Activated naive CD4-positive, alpha-beta T cell treated with anti-CD3 and anti-CD28 coated beads, Interleukin-2, amount 10 ng/mL, durations not matched to agents 7 days and 5 days (primary cell): Measurements from ENCODE around the gene NUTM2F.
"Not testable (repeated sequence)": the region's sequence is repeated elsewhere in the genome, so short reads cannot be mapped to it uniquely, and the experiment has no call there.

Experiments used
- CTCF ChIA-PET: fragments of 350-600 bp; sonication (Branson Sonifier 250); formaldehyde crosslinking; loops from one replicate; lab custom pipeline; 2021; ENCODE audit warnings: antibody characterized with exemption; lab: Charles Lee
- DNase-seq: peaks from one replicate; pipeline ENCODE4 v3.0.0-alpha.2; 2020
- H3K27ac Mint-ChIP-seq: one replicate; pipeline ENCODE4 v1.8.0; 2021; ENCODE audit warnings: mild to moderate bottlenecking, moderate library complexity, mixed read lengths
- H3K27me3 Mint-ChIP-seq: one replicate; pipeline ENCODE4 v1.8.0; 2021; ENCODE audit warnings: mild to moderate bottlenecking, mixed read lengths
- H3K36me3 Mint-ChIP-seq: one replicate; pipeline ENCODE4 v1.8.0; 2021; ENCODE audit warnings: mixed read lengths
- H3K4me1 Mint-ChIP-seq: one replicate; pipeline ENCODE4 v1.8.0; 2021; ENCODE audit warnings: mixed read lengths
- H3K4me3 Mint-ChIP-seq: one replicate; pipeline ENCODE4 v1.8.0; 2021; ENCODE audit warnings: mild to moderate bottlenecking, moderate library complexity, mixed read lengths
- H3K9me3 Mint-ChIP-seq: one replicate; pipeline ENCODE4 v1.8.0; 2021; ENCODE audit warnings: mixed read lengths

The NUTM2F gene

DNA sequence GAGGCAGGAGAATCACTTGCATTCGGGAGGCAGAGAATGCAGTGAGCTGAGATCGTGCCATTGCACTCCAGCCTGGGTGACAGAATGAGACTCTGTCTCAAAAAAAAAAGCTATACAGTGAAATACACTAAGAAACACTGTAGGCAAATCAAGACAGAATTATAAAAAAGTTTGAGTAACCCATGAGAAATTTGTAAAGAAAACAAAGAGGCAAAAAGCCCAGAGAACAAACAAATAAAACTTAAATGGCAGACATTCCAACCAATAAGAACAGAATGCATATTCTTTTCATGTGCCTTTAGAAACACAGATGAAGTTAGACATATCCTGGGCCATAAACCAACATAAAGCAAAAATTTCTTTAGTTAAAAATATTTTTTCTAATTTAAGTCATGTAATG, 38.8 kb downstream of the NUTM2F start:
- H3K27ac Mint-ChIP-seq, result no peak overlapping the region
- no peaks in the 10 kb centered on the region for H3K4me1 Mint-ChIP-seq
- H3K4me3 Mint-ChIP-seq, result no peak overlapping the region
- no peak for DNase-seq
- peaks cover 53% of the 10 kb centered on the region for H3K36me3 Mint-ChIP-seq
- H3K27me3 Mint-ChIP-seq, result no peaks in the 10 kb centered on the region
- CTCF ChIA-PET, result no interaction called here
- H3K9me3 Mint-ChIP-seq, result peaks cover 3% of the 10 kb centered on the region

DNA sequence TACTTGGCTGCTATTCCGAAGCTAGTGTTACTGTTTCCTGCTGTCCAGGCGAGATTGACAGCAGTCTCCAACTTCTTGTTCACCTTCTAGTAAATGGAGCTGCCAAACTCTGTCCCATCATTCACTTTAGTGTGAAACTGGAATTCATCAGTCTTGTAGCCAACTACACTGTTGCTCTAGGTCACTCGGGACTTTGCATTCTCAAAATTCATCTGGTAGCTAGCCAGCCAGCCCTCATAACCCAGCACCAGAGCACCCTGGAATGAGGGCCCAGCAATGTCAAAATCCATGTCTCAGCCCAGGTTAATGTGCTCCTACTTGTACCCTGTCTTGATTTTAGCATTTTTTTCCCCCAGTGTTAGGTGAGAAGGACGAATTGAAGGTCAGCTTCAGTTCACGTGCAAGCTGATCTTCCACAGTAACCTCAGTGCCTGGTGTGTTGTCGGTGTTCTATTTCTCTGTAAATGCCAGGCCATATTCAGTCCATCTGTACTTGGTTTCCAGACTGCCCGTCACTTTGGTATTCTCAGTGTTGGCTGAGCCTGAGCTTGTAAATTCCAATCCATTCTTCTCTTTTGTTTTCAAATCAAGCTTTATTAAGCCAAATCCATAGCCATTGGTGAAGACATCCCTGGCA, 40.4 kb downstream of the NUTM2F start:
- Mint-ChIP-seq H3K4me1 (no peaks in the 10 kb centered on the region), H3K27ac (no peak overlapping the region), H3K36me3 (peaks cover 53% of the 10 kb centered on the region), H3K4me3 (no peak overlapping the region), H3K9me3 (peaks cover 3% of the 10 kb centered on the region), H3K27me3 (no peaks in the 10 kb centered on the region)
- no peak for DNase-seq
- CTCF ChIA-PET, result no interaction called here

DNA sequence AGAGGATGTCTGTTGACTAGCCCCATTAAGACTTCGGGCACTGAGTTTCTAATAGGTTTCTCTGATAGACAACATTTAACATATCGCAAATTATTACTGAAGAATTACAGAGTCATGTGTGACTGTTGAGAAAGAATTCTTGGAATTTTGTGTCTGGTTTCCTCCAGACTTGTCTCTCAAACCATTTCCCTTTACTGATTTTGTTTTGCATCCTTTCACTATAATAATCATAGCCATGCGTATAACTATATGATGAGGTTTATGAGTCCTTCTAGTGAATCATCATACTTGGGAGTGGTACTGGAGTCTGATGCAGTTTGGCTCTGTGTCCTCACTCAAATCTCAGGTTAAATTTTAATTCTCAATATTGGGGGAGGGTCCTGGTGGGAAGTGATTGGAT, 42.3 kb downstream of the NUTM2F start:
- Mint-ChIP-seq H3K36me3 (peaks cover 52% of the 10 kb centered on the region), H3K9me3 (peaks cover under 1% of the 10 kb centered on the region), H3K27ac (no peak overlapping the region), H3K27me3 (no peaks in the 10 kb centered on the region), H3K4me3 (no peak overlapping the region), H3K4me1 (no peaks in the 10 kb centered on the region)
- no peak for DNase-seq
- CTCF ChIA-PET, result no interaction called here

DNA sequence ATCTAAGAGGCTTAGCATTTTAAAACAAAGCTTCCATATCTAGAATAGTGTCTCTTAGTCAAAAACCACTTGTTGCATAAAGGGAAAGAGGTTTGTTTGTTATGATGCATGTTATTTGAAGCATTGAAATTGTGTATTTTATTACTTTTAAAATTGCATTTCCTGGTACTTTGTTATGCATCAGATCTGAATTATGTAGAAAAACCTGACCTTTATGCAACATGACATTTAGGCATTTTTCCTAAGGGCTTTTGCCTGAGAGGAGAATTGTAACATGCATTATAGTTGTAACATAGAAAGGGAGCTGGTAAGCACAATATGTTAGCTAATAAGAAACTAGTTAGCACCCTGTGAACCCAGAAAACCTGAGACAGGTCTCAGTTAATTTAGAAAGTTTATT, 47.3 kb downstream of the NUTM2F start:
- no peak for DNase-seq
- peaks cover 66% of the 10 kb centered on the region for H3K36me3 Mint-ChIP-seq
- H3K27me3 Mint-ChIP-seq, result no peaks in the 10 kb centered on the region
- no peak overlapping the region for H3K27ac Mint-ChIP-seq
- H3K4me1 Mint-ChIP-seq, result no peaks in the 10 kb centered on the region
- no peak overlapping the region for H3K4me3 Mint-ChIP-seq
- peaks cover 16% of the 10 kb centered on the region for H3K9me3 Mint-ChIP-seq
- CTCF ChIA-PET, result no interaction called here

DNA sequence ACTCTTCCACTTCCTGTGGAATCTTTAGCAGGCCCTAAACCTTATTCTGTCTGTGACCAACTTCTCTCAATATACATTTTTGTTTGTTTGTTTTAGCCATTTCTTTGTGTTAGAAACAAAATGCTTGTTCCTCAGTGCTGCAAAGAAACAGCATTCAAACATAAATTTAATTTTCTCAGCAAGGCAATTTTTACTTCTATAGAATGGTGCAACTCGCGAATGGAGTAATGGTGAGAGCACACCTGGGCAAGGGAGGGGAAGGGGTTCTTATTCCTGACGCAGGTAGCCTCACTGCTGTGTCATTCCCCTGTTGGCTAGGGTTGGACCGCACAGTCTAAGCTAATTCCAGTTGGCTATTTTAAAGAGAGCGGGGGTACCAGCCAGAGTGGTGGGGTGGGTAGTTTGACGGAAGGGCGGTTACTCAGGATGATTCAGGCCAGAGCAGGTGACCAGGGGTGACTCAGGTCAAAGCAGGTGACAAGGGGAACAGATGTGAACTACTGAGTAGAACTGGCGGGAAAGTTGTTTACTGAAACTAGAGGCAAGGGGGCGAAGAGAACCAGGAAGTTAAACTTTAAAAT, 47.9 kb downstream of the NUTM2F start:
- Mint-ChIP-seq H3K4me3 (no peak overlapping the region), H3K36me3 (peaks cover 64% of the 10 kb centered on the region), H3K9me3 (peaks cover 17% of the 10 kb centered on the region), H3K27me3 (no peaks in the 10 kb centered on the region), H3K4me1 (no peaks in the 10 kb centered on the region), H3K27ac (no peak overlapping the region)
- CTCF ChIA-PET, result no interaction called here
- DNase-seq, result no peak

DNA sequence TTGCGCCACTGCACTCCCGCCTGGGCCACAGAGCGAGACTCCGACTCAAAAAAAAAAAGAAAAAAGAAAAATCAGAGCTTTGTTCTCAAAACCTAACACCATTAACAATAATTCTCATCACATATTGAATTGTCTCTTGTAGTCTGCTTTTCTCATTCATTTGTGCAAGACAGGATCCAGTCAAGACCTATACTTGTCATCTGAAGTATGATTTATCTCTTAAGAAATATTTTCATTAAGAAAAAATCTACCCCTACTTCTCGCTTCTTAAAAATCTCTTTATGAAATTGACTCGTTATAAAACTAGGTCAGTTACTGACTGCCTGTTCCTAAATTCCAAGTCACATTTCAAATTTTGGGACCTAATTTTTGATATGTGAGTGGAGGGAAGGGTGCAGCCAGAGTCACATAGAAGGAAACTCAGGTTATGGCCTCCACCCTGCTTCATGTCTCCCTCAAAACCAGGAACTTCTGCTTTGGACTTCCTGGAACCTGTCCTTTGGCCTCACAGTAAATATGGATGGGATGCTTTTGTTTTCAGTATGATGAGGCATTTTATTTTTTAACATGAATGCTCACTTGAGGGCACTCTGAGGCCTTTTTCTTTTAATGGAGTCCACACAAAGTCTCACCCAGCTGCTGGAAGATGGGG, 50.4 kb downstream of the NUTM2F start:
- no peaks in the 10 kb centered on the region for H3K27me3 Mint-ChIP-seq
- H3K9me3 Mint-ChIP-seq, result peaks cover 20% of the 10 kb centered on the region
- CTCF ChIA-PET, result no interaction called here
- no peak overlapping the region for H3K4me3 Mint-ChIP-seq
- peaks cover 67% of the 10 kb centered on the region for H3K36me3 Mint-ChIP-seq
- no peaks in the 10 kb centered on the region for H3K4me1 Mint-ChIP-seq
- DNase-seq, result no peak
- H3K27ac Mint-ChIP-seq, result no peak overlapping the region

DNA sequence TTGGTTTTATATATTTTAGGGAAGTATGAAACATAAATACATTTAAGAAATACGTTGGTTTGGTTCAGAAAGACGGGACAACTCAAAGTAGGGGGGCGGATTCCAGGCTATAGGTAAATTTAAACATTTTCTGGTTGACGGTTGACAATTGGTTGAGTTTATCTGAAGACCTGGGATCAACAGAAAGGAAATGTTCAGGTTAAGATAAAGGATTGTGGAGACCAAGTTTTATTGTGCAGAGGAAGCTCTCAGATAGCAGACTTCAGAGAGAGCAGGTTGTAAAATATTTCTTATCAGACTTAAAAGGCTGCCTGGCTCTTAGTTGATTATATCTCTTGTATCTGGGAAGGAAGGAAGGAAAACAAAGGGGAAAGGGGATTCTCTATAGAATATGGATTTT, 51.4 kb downstream of the NUTM2F start:
- CTCF ChIA-PET, result interaction anchor here (0.6 kb wide), 1 partner anchor 188 kb away, joined by 3 read pairs; no protein-coding TSS in a partner anchor
- H3K9me3 Mint-ChIP-seq, result peaks cover 20% of the 10 kb centered on the region

DNA sequence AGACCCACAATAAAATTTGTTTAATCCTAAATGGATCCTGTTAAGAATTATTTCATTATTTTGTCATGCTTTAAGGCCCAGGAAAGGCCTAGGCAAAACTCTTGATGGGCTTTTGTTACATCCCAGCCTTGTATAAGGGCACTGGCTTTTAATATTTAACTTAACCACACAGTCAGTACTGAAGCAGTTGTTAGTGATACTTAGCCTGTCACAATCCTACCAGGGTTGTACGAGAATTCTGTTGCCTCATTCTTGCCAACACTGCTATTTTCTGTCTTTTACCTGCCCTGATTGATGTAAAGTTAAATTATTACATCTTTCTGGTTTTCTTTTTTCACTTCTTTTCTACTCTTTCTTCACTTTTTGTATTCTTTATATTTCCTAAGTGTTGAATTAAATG, 58.4 kb downstream of the NUTM2F start:
- no peak for DNase-seq
- H3K4me3 Mint-ChIP-seq, result no peak overlapping the region
- CTCF ChIA-PET, result no interaction called here
- H3K27me3 Mint-ChIP-seq, result no peaks in the 10 kb centered on the region
- H3K27ac Mint-ChIP-seq, result no peak overlapping the region
- H3K4me1 Mint-ChIP-seq, result no peaks in the 10 kb centered on the region
- peaks cover 11% of the 10 kb centered on the region for H3K9me3 Mint-ChIP-seq
- peaks cover 28% of the 10 kb centered on the region for H3K36me3 Mint-ChIP-seq

More for the DNA sequence above, 51.4 kb downstream of the NUTM2F start:
- not testable (repeated sequence) for DNase-seq, H3K27me3 Mint-ChIP-seq, H3K27ac Mint-ChIP-seq, H3K4me3 Mint-ChIP-seq, H3K4me1 Mint-ChIP-seq
- H3K36me3 Mint-ChIP-seq, result peaks cover 59% of the 10 kb centered on the region

DNA sequence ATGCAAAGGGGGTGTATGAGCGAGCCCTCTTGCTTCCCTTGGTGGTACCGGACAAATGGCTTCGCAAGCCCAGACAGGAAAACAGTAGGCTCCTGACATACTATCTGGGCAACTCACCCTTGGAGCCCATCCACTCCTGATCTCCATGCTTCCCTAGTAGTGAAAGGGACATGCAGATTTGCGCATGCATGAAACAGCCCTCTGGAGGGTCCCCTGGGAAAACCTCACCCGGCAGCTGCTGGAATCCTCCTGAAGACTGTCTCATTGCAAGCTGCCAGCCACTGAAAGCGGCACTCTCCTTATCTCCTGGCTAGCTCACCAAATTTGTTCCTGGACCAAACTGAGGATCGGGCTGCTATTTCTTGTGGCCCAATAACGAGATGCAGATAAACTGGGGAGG, 59.2 kb downstream of the NUTM2F start:
- Mint-ChIP-seq H3K36me3 (peaks cover 28% of the 10 kb centered on the region), H3K27ac (no peak overlapping the region), H3K4me1 (no peaks in the 10 kb centered on the region), H3K9me3 (peaks cover 11% of the 10 kb centered on the region), H3K4me3 (no peak overlapping the region), H3K27me3 (no peaks in the 10 kb centered on the region)
- no peak for DNase-seq
- CTCF ChIA-PET, result no interaction called here
